Hindlimb muscle (tissue), 1 donor: ENCODE results near the gene M6PR. TPM values are rescaled to one million over a fixed set of nuclear protein-coding genes. Genes with fewer than 3 reads are reported as not detected.
"Not testable (repeated sequence)": the region's sequence is repeated elsewhere in the genome, so short reads cannot be mapped to it uniquely, and the experiment has no call there.

ENCODE experiments used
- DNase-seq: peaks from one replicate; pipeline ENCODE4 v3.0.0-alpha.2; 2013
- polyA plus RNA-seq: library from polyadenylated mRNA; unstranded; fragments of 120-200 nt; gene quantifications from one replicate; pipeline ENCODE4 v1.2.1, GENCODE V29; 2013; ENCODE audit not compliant: insufficient read length

Gene M6PR
- polyA plus RNA-seq, 1 donor = 111 TPM

DNA sequence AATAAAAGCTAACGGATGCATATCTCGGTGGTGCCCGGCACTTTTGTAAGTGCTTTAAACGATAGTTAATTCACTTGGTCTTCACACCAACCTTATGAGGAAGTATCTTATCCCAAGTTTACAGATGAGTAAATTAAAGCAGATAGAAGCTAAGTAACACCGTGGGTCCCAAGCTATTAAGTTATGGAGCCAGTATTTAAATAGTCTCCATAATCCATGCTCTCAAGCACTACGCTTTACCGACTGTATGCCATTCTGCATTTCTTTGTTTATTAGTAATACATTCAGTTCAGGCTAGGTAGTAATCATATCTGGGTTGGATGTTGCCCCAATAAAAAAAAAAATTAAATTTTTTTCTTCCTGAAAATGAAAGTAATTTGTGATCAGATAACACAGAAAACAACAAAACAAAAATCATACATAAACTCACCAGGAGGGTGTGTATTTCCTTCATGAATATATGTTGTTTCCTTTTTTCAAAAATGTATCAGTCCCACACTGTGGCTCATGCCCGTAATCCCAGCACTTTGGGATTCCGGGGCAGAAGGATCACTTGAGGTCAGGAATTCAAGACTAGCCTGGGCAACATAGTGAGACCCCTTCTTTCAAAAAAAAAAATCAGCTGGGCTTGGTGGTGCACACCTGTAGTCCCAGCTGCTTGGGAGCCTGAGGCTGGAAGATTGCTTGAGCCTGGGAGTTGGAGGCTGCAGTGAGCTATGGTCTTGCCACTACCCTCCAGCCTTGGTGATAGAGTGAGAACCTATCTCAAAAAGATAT lies 1.4 kb upstream of the M6PR start:
- DNase-seq = no peak

DNA sequence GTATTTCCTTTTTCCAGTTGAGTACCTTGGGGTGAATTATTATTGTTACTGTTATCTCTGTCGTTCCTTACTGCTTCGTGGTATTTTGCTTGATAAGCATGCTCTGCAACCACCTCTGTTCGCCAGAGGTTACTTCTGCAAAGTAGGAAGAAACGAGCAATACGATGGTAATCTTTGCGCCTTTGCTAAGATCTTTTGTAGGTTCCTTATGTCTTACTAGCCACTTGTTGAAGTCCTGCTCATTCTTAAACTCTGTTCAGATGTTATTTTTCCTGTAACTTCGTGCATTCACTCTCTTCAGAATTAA lies 729 bp upstream of the M6PR start:
- DNase-seq = no peak

DNA sequence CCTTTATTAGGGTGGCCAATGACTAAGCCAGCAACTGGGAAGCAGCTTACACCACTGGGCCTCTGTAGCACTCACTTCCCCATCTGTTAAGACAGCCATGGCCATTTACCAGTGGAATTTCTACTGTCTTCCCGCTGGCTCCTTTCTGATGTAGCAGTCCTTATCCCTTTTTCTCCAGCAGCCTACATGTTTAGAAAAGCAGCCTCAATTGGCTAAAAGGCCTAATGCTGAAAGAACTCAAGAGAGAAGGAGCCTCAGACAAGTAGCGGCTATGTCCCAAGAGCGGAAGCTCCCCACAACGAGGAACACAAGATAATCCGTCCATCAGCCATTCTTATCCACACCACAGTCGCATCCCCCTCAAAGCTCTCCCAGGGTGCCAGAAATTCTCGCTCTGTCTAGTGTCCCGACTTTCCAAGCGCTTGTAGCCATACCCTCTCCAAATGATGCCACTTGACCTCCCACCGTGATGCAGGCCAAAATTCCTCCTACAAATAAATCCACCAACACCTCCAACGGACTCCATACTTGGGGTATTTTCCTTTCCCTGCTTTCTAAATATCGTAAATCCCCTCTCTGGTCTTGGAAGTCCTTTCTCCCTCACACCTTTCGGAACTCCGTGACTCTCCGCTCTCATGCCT lies 624 bp downstream of the M6PR start:
- DNase-seq = peak; percentile 30

DNA sequence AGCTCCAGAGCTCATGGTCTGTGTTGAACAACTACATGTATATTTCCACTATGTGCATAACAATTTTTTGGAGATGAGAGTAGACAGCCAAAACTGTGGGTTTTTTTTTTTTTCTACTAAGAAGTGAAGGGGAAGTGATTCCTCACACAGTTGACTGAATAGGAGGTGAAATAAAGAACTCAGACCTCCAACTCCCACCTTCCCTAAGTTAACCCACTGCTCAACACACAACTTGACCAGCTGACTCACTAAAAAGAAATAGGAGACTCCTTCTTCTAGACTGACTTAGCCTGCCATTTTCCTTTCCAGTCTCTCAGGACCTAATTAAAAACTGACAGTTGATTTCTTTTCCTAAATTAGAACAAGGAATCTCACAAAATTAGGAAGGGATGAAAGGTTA lies 1.7 kb downstream of the M6PR start:
- no peak for DNase-seq

DNA sequence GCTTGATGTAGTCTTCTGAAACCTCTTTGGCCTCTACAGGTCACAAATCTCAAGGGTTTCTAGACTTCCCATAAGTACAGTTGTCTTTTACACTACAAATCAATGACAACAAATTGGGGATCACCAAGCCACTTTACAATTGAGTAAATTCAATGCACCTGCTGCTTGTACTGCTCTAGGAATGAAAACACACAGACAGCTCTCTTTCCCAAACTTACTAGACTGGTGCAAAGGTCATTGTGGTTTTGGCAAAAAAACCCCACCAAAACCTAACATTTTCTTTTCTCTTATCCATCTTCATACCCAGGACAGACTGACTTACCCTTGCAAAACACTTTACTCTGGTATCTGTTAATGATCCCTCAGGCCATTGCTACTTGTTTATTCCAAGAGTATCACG lies 2.7 kb downstream of the M6PR start:
- DNase-seq = no peak

DNA sequence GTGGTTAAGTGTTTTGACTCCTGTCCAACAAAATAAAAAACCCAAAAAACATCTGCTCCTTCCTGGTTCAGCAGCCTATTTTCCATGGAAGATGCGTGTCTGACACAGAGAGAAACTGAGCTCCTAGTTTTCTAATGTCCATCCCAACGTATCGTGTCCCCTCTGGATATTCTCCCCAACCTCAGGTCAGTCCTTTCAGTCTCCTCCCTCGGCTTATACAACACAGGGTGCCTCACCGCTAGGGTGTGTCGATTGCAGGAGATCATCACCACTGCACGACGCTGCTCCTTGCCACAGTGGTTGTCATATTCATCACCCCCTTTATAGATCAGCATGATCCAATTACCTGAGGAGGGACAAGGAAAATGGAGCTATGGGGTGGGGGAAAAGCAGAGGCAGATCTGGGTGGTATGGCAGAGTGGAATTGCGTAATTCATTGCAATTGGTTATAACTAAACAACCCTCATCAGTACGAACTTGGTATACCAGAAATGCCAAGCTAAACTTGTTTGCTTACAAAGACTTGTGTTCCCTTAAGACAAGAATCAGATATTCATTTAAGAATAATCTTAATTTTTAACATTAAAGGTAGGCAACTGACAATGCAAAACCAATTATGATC lies 5.8 kb downstream of the M6PR start:
- no peak for DNase-seq

DNA sequence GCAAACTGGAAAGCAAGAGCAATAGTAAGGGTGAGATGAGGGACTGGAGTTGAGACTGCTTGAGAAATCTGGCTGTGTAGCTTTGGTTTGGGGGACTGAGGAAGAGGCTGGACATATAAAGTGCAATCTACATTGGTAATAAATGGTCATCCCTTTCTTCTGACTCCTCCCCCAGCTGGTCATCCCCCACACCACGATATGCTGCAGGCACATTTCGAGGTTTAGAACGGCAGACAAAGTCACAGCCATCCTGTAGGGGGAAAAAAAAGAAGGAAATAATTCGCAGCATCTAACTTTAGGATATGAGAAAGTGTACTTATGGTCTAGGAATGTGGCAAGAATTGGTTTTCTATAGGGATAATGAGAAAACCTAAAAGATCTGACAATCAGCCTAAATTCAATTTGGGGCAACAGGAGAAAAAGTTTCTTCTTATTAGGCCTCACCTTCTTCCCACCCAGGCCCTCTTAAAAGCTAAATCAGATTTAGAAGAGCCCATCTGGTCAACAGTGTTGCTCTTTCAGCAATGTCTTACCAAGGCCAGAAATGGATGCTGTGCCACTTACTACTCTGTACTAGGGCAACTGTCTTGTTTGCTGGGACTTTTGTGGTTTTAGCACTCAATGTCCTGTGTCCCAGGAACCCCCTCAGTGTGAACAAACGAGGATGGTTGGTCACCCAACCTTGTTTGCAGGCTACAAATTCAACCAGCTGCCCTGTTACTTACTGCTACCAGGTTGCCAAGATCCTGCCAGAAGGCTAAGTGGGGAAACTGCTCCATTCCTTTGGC lies 7.6 kb downstream of the M6PR start:
- no peak for DNase-seq

DNA sequence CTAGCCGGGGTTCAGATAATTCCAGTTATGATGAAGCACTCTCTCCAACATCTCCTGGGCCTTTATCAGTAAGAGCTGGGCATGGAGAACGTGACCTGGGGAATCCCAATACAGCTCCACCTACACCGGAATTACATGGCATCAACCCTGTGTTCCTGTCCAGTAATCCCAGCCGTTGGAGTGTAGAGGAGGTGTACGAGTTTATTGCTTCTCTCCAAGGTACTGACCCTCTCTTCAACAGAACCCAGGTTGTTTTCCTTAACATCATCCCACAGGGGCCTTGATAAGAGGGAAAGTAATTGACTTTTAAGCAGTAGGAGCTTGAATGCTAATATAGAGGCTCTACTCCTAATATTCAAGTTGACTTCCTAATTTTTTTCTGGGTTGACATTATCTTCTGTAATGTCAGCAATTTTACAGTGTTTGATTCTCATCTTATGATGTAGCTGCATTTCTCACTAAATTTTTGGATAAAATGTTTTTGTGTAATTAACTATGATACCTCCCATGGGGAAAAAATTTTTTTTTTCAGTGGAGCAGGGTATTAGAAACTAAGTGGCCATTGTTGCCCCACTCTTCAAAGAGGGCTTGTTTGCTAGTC lies 11.5 kb downstream of the M6PR start:
- not testable (repeated sequence) for DNase-seq

DNA sequence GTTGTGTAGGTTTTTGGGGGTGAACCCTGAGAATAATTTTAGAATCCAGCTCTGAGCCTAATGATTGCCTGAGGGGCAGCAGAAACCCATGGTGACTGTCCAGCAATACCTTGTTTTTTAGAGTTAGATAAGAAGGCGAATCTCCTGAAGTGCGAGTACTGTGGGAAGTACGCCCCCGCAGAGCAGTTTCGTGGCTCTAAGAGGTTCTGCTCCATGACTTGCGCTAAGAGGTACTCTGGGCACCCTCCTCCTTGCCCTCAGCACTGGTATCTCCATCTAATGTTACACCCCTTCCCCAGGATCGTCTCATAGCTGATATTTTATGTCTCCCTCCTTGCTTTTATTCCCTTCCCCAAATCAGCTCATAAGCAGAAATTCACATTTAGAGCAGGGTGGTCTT lies 12.7 kb downstream of the M6PR start:
- no peak for DNase-seq

DNA sequence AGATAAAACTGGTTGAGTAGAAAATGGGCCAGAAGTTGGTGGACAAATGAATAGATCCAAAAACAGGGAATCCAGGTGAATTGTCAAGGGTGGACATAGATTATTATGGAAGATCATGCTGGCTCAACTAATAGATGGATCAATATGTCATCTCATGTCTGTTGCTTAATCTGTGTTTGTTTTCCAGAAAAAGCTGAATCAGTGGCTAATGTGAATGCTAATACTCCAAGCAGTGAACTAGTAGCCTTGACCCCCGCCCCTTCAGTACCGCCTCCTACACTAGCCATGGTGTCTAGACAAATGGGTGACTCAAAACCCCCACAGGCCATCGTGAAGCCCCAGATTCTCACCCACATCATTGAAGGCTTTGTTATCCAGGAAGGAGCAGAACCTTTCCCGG lies 15.4 kb downstream of the M6PR start:
- DNase-seq = not testable (repeated sequence)

DNA sequence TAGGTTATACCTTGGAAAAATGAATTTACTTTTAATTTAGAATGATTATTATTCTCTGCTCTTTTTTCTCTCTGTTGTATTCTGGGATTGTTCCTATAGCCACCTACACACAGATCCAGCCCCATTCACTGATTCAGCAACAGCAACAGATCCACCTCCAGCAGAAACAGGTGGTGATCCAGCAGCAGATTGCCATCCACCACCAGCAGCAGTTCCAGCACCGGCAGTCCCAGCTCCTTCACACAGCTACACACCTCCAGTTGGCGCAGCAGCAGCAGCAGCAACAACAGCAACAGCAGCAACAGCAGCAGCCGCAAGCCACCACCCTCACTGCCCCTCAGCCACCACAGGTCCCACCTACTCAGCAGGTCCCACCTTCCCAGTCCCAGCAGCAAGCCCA lies 17.0 kb downstream of the M6PR start:
- DNase-seq = not testable (repeated sequence)

DNA sequence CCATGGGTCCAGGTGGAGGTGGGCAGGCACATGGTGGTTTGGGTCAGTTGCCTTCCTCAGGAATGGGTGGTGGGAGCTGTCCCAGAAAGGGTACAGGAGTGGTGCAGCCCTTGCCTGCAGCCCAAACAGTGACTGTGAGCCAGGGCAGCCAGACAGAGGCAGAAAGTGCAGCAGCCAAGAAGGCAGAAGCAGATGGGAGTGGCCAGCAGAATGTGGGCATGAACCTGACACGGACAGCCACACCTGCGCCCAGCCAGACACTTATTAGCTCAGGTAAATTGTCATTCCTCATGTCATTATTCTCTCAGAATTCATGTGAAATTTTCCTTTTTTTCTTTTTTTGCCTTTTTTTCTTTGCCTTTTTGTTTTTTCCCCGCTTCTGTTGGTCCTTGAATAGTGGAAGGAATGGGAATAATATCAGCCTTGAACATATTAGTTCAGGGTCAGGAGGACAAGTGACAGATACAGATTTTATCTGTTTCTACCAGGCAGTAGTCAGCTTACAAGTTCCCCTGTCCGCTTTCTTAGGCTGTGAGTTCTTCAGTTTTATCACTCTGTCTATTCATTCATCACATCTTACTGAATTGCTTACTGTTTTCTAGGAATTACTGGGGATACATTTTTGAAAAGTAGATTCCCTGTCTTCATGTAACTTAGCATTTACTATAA lies 18.7 kb downstream of the M6PR start:
- not testable (repeated sequence) for DNase-seq

DNA sequence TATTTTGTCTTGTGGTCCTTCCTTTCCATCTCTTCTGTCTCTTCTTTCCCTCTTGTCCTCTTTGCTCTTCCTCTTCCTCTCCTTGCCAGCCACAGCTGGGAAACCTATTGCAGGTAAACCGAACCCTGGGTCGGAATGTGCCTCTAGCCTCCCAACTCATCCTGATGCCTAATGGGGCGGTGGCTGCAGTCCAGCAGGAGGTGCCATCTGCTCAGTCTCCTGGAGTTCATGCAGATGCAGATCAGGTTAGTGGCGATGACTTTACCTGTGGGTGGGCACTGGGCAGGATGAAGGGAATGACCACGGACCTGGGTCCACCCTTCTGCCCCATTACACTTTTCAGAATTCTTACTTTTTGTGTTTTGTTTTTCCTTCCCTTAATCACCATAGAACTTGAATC lies 26.9 kb downstream of the M6PR start:
- DNase-seq = no peak

DNA sequence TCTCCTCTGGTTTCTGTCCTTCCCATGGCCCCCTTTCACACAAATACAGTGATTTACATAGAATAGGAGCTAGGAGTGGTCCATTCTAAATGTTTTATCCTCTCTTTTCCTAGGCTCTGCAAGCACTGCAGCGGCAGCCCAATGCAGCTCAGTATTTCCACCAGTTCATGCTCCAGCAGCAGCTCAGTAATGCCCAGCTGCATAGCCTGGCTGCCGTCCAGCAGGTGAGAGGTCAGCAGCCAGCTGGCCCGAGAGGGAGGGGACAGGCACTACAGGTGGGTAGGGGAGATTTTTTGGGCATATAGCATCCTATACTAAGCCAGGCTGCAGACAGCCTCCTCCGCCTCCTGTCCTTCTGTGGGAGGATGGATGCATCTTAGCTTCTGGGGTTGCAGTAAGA lies 29.8 kb downstream of the M6PR start:
- DNase-seq = not testable (repeated sequence)

DNA sequence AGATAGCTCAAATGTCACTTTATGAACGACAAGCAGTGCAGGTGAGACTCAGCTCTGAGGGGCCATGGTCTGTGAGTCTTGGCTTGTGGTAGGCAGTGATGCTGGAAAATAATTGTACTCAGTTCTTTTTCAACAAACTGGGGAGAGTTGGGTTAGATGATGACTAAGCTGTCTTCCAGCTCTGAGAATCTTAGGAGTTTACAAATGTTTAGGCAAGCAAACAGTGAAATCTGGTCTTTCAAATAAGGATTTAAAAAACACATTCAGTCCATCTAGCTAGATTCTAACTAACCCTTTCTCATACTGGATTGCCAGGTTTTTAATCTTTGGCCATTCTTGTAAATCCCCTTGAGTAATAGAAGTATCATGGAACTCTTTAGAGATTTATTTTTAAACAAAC lies 31.7 kb downstream of the M6PR start:
- no peak for DNase-seq

DNA sequence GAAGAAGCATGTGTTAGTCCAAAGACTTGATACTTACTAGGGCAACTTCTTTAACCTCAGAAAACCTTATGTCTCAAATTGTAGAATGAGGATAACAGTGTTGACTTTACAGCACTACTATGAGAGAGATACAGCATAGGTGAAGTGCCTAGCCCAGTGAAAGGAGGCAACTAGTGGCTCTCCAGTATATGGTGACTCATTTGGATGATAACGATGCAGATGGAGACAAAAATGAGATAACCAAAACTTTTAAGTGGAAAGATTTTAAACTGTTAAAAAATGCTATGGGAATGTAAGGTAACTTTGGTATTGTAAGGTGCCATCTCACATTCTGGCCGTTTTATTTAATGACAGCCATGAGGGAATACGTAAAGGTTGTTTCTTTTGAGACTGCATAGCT lies 32.4 kb downstream of the M6PR start:
- no peak for DNase-seq

DNA sequence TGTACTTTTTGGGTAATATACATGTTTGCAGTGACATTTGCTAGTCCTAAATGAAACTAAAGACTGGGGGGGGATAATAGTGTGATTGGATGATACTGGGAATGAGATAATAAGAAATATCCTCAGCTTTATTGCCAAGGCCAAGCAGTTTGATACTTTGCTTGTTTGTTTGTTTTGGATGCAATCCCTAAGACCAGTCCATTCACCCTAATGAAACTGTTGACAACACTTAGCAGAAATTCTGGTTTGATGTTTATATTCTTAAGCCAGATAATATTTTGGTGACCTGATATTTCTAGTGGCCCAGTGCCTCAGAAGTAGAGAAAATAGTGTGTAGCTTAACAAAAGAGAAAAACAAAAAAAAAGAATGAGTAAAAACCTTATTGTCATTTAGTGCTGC lies 33.3 kb downstream of the M6PR start:
- DNase-seq = no peak

DNA sequence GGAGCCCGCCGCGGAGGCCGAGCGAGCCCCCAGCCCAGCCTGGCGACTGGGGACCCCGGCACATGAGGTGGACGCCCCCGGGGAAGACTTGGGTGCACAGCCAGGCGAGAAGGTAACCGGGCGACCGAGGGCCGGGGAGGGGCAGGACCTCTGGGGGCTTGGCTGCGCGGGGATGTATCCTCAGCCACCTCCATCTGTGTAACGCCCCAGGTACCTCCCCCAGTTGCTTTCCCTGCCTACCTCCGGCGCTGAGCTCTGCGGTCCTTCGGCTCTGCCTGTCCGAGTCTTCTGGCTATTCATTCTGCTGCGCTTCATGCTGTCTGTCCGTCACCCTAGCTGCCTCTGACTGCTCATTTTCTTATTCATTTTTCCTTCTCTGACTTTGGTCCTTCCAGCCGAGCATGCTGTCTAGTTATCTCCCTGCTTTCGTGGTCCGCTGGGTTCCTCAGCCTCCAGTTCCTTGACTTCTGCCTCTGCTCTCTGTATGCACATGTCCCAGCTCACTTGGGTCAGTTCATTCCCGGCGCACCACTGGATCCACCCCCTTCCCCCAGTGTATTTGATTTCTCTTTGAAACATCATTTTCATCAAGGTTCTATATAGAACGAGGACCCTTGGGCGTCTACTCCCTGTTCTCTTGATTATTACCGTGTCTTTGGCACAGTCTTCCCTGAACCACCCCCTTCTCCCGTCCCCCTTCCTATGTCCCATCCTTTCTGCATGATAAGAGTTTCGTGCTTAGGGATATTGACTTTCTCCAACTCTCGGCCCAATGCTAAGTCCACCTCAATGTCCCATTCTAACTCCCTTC lies 34.5 kb downstream of the M6PR start:
- peak; percentile 63 for DNase-seq

DNA sequence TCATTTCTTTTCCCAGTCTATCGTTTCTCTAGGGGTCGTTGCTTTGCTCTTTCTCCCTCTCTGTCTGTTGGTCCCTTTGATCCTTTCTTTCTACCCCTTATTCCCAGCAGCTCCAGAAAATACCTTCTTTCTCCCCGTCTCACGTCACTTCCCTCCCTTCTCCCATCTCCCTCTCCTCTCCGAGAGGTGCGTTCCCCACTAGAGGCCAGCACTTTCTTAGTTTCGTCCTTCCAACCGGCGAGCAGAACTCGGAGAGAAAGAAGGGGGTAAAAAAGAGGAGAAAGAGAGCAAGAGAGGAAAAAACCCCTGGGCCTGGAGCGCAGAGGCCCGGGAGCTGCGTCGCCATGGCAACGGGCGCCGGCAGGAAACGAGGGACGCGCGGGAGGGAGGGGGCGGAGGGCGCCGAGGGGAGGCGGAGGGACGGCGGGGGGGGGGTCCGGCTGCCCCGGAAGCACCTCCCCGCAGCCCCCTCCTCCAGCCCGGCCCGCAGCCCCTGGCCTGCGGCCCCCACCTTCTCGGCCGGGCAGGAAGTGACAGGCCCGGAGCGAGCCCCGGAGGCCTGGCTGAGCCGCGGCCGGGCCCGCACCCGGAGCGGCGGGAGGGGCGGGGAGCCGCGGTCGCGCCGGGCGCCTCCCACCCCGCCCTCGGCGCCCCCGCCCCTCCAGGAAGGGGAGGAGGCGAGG lies 35.3 kb downstream of the M6PR start, which contains the start of gene PHC1:
TSS of gene PHC1 (plus strand) at position 477 of the 683 bp plus-strand sequence. CDS start 3,169 bp downstream, outside the sequence.
- DNase-seq = peak; percentile 91

DNA sequence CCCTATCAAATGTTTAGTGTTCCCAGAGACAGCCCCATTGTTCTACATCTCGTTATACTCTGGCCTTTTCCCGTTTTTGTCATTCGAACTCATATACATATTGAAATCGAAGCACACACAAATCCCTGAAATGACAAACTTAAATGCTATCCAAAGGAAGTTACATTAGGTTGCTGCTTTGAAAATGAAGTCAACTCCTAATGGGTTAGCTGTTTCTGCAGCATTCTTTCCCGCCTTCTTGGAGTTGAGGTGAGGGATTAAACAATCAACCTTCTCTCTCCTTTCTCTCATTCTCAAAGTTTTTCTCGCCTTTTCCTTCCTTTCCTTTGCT lies 35.8 kb downstream of the M6PR start:
- peak; percentile 38 for DNase-seq

DNA sequence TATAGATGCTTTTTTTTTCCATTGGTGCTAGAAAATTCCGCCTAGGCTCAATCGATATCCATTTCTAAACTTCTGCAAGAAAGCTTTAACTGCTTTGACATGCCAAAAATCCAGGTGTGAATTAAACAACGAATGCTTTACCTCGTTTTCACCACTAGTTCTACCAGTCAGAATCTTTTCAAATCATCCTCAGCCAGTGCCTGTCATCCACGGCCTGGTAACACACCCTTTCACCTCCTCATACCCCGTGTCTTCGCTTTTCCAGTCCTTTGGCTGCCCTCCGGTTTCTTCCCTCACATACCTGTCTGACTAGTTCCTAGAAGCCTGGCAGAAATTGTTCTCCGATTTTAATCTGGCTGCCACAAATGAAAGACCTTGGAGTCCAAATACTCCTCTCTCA lies 36.5 kb downstream of the M6PR start:
- DNase-seq = no peak
